Central memory CD8-positive, alpha-beta T cell (primary cell): ENCODE data around the gene SOCS2.

Source experiments
- ATAC-seq: fragments of 150-1000 bp; cut with Tn5 transposase; replicated peaks from 2 replicates; pipeline ENCODE4 v1.10.0; 2022; ENCODE audit warnings: mild to moderate bottlenecking, moderate FRiP score, moderate number of reproducible peaks; ENCODE audit not compliant: poor library complexity, severe bottlenecking; ENCODE audit errors: extremely low read depth
- DNase-seq, 2 donors: peaks; one replicate each; pipeline ENCODE4 v3.0.0; 2021; ENCODE audit warnings: low spot score in 2 of 2
- H3K27ac Mint-ChIP-seq: one replicate; pipeline ENCODE4 v1.8.0; 2022; ENCODE audit warnings: low read depth, mild to moderate bottlenecking, moderate library complexity, mixed read lengths
- H3K27me3 Mint-ChIP-seq: one replicate; pipeline ENCODE4 v1.8.0; 2022; ENCODE audit warnings: mixed read lengths
- H3K36me3 Mint-ChIP-seq: one replicate; pipeline ENCODE4 v1.8.0; 2022; ENCODE audit warnings: mild to moderate bottlenecking, moderate library complexity, mixed read lengths; ENCODE audit not compliant: insufficient read depth
- H3K4me1 Mint-ChIP-seq: one replicate; pipeline ENCODE4 v1.8.0; 2022; ENCODE audit warnings: mixed read lengths
- H3K4me3 Mint-ChIP-seq: one replicate; pipeline ENCODE4 v1.8.0; 2022; ENCODE audit warnings: mild to moderate bottlenecking, moderate library complexity, mixed read lengths
- H3K9me3 Mint-ChIP-seq: one replicate; pipeline ENCODE4 v1.8.0; 2022; ENCODE audit warnings: mixed read lengths

The SOCS2 gene

DNA sequence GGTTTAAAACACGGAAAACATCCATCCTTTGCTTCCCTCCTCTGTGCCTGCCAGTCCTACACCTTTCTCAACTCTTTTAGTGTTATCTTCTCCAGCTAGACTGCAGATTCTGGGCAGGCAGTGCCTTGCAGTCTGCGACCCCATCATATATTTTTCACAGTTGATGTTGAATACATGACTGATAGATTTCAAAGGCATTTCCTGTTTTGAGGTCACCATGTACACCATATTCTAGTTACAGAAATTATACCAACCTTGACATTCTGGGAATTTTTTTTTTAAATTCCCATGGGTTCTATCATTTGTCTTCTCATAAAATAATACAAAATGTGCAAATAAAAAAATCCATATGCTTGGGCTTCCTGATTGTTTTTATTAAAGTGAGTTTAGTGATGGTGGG lies 16.6 kb downstream of the SOCS2 start:
- ATAC-seq (no peak), DNase-seq (no peak)
- Mint-ChIP-seq H3K4me1 (peaks cover 15% of the 10 kb centered on the region), H3K27me3 (peaks cover 49% of the 10 kb centered on the region), H3K9me3 (no peaks in the 10 kb centered on the region), H3K4me3 (no peak overlapping the region), H3K36me3 (peaks cover 1% of the 10 kb centered on the region), H3K27ac (no peak overlapping the region)

DNA sequence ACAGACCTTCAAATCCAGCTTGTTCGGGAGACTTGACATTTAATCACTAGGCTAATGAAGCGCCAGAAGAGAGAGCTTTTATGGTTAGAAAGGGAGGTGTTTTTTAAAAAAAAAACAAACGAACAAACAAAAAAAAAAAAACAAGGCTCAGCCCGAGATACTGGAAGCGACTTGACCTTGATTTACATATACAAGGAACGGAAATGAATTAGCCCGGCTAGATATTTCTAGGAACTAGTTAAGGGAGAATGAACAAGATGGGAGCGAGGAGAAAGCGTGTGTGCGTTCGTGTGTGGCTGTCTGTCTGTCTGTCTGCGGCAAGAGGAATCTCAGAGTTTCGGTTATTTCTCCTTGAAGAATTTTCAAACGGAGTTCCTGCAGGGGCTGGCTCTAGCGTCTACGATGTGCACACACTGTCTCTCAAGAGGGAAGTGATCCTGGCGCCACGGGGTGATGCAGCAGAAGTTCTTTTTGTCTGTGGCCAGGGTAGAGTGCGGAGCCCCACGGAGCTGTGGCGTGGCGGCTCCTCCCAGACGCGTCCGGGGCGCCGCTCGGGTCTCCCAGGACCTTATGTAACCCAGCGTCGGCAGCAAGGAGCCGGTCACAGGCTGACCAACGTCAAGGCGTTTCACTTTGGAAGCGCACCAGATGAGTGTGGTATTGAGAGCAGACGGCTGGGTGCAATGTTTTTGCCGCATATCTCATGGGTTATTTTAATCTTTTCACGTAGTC lies 18.8 kb downstream of the SOCS2 start:
- peaks cover 15% of the 10 kb centered on the region for H3K4me1 Mint-ChIP-seq
- H3K4me3 Mint-ChIP-seq = peak overlapping the region; percentile 79
- no peaks in the 10 kb centered on the region for H3K9me3 Mint-ChIP-seq
- peak overlapping the region; percentile 6 for H3K27ac Mint-ChIP-seq
- peaks cover 1% of the 10 kb centered on the region for H3K36me3 Mint-ChIP-seq
- DNase-seq (peak in 1 of 2 donors; percentile 25), ATAC-seq (peak; percentile 85)
- H3K27me3 Mint-ChIP-seq = peaks cover 65% of the 10 kb centered on the region

DNA sequence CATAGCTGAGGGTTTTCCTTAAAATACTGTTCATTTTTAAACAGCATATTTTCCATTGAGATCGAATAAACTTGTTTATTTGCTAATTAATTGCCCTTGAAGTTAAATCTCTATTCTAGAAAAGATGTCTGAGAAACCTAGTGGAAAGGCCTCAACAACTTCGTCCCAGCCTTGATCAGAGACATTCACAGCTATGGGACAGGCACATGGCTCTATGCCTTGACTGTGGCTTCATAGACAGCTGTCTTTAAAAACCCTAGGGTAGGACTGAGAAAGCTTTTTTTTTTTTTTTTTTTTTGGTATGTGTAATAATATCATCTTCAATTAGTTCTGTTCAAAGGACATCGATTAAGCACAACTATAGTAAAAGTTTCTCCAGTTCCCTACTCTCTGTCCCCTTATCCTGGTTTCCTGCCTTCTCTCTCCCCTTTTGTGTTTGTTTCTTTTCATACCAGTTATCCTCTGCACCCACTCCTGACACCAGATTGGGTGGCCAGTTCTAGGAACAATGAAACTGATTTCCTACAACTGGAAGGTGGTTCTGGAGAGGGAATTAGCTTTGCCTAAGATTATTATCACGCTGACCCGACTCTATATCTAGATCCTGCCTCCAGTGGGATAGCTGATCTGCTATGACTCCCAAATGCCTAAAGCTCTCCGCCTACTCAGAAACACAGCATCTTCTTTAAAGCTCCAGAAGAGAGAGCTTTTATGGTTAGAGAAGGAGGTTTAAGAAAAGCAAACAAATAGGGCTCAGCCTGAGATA lies 20.3 kb downstream of the SOCS2 start:
- no peak overlapping the region for H3K27ac Mint-ChIP-seq
- peaks cover 68% of the 10 kb centered on the region for H3K27me3 Mint-ChIP-seq
- H3K4me1 Mint-ChIP-seq = peaks cover 15% of the 10 kb centered on the region
- DNase-seq (no peak), ATAC-seq (no peak)
- H3K9me3 Mint-ChIP-seq = no peaks in the 10 kb centered on the region
- no peak overlapping the region for H3K4me3 Mint-ChIP-seq
- H3K36me3 Mint-ChIP-seq = peaks cover 1% of the 10 kb centered on the region

DNA sequence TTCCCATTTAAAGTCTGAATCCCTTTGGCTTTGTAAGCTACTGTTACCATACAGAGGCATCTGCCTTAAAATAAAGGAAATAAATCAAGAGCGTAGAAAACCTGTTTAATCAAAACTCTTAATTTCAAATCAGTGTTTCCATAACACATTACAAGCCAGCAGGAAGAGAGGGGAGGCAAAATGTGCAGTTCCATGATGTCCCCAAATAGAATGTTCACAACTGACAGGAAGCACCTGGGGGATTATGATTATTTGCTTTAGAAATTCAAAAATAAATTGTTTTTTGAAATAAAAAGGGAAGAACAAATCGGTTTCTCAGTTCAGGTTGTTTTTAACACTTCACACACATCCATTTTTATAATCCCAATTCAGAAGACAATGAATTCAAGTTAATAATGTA lies 21.4 kb downstream of the SOCS2 start:
- Mint-ChIP-seq H3K27me3 (peaks cover 74% of the 10 kb centered on the region), H3K9me3 (no peaks in the 10 kb centered on the region), H3K4me3 (no peak overlapping the region), H3K4me1 (peaks cover 15% of the 10 kb centered on the region), H3K36me3 (peaks cover 1% of the 10 kb centered on the region), H3K27ac (no peak overlapping the region)
- DNase-seq (no peak), ATAC-seq (no peak)

DNA sequence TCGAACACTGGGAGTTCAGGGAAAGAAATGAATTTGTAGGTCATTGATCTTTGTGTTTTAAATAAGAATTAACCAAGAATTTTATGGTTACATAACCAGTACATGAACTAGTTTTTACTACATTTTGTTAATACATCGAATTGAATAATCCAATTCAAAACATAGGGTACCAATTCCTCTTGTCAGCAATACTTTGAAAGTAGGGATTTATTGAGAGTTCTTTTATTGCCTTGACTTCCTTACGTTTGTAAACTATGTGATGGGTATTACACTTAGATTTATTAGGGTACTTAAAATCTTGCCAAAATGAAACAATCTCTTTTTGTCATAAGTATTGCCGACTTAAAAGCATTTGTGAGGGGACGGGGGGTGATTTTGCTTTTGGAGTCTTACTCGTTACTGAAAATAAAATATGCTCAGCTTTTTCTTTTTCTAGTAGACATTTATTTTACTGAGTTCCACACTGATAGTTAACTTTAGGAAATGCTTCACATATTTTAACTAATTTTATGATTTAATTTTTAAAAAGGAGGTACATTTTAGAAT lies 22.4 kb downstream of the SOCS2 start:
- DNase-seq (no peak), ATAC-seq (no peak)
- Mint-ChIP-seq H3K4me3 (no peak overlapping the region), H3K27me3 (peaks cover 74% of the 10 kb centered on the region), H3K27ac (no peak overlapping the region), H3K36me3 (peaks cover 1% of the 10 kb centered on the region), H3K4me1 (peaks cover 15% of the 10 kb centered on the region), H3K9me3 (no peaks in the 10 kb centered on the region)

DNA sequence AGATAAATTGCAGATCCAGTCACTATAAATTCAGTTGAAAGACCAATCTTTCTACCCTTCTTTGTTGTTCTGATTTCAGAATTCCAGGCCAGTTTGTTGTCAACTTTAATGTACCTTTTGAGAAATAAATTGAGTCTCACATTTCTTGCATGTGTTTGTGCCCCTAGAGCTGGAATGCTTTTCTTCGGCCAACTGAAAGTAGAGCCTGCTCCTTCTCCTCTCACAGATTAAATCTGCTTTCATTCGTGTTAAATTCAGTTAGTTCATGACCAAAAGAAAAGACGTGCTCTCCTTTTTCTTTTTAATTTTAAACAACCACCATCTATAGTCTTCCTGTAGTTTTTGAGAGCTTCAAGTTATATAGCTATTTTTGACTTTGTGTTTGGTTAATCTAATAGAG lies 22.9 kb downstream of the SOCS2 start:
- H3K27me3 Mint-ChIP-seq = peaks cover 74% of the 10 kb centered on the region
- H3K27ac Mint-ChIP-seq = no peak overlapping the region
- no peaks in the 10 kb centered on the region for H3K9me3 Mint-ChIP-seq
- no peak for ATAC-seq
- H3K4me1 Mint-ChIP-seq = peaks cover 15% of the 10 kb centered on the region
- DNase-seq = no peak
- no peak overlapping the region for H3K4me3 Mint-ChIP-seq
- peaks cover 1% of the 10 kb centered on the region for H3K36me3 Mint-ChIP-seq

DNA sequence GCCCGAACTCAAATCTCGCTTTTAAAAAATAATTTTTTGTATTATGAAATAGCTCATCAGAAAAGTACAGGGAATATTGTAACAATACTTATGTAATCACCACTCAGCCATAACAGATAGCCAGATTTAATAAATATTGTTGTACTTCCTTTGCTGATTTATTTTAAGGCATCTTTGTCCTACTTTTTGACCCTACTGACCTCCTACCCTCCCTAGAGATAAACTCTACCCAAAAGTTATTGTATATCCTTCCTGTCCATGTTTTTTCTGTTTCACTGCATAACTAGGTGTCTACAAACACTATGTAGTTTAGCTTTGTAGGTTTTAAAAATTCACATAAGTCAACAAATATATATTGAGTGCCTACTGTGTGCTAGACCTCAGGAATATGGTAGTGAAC lies 25.1 kb downstream of the SOCS2 start:
- DNase-seq = no peak
- Mint-ChIP-seq H3K36me3 (no peaks in the 10 kb centered on the region), H3K4me3 (no peak overlapping the region), H3K27ac (no peak overlapping the region), H3K9me3 (no peaks in the 10 kb centered on the region), H3K4me1 (no peaks in the 10 kb centered on the region), H3K27me3 (peaks cover 54% of the 10 kb centered on the region)
- no peak for ATAC-seq

DNA sequence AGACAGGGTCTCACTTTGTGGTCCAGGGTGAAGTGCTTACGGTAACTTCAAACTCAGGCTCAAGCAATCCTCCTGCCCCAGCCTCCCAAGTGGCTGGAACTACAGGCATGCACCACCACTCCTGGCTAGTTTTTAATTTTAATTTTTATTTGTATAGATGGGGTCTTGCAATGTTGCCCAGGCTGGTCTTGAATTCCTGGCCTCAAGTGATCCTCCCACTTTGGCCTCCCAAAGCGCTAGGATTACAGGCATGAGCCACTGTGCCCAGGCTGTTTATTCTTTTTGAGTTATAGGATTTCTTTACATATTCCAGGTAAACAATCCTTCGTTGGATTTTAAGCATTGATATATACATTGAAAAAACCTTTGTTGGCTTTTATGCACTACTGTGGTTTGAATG lies 26.7 kb downstream of the SOCS2 start:
- Mint-ChIP-seq H3K27ac (no peak overlapping the region), H3K27me3 (peaks cover 48% of the 10 kb centered on the region), H3K9me3 (no peaks in the 10 kb centered on the region), H3K4me1 (no peaks in the 10 kb centered on the region), H3K36me3 (no peaks in the 10 kb centered on the region), H3K4me3 (no peak overlapping the region)
- no peak for ATAC-seq
- no peak for DNase-seq

DNA sequence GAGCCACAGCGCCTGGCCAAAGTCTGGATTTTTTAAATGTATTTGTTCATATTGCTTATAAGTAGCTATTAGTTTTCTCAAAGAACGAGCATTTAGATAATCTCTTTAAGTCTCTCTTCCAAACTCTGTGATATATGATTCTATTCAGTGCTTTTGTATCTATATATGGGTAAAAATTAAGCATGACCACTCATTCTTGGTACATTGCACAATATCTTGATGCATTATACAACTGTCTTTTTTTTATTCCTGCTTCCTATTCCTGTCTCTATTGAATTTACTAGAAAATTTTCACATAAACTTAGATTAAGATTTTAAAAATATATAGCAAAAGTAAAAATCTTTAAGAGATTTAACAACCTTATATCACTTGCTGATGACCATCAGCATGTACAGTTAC lies 29.1 kb downstream of the SOCS2 start:
- Mint-ChIP-seq H3K27me3 (peaks cover 36% of the 10 kb centered on the region), H3K4me3 (no peak overlapping the region), H3K9me3 (no peaks in the 10 kb centered on the region), H3K36me3 (no peaks in the 10 kb centered on the region), H3K27ac (no peak overlapping the region), H3K4me1 (no peaks in the 10 kb centered on the region)
- ATAC-seq (no peak), DNase-seq (no peak)

DNA sequence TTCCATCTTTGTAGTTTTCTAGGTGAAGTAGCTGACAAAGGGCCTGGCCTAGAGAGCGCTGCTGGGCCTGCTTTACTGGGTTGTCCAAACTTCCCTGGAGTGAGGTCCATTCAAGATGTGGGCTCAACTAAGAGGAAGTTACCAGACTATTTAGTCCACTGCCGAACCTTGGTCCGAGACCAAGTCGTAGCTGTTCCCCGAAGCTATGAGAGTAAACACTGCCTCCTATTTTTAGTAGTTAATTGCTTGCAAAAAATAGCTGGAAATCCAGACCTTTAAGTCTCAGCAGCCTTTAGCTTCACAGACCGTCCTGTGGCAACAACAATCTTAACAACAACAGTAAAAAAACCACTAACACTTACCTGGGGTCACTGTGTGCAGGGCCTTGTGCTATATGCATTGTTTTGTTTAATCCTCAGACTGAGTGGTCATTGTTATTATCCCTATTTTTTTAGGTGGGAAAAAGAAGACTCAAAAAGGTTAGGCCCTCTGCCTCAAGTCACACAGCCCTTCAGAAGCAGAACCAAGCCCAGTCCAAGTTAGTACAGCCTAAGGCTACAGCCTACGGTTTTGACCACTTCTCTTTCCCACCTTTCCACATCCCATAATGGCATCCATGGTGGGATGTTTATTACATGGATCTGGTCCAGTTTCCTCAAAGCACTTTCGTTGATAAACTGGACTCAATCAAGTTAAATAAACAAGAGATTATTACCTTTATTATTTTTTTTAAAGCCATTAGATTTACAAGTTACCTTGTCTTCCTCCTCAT lies 30.6 kb downstream of the SOCS2 start:
- Mint-ChIP-seq H3K27me3 (peaks cover 29% of the 10 kb centered on the region), H3K27ac (no peak overlapping the region), H3K9me3 (no peaks in the 10 kb centered on the region), H3K4me3 (no peak overlapping the region), H3K4me1 (no peaks in the 10 kb centered on the region), H3K36me3 (no peaks in the 10 kb centered on the region)
- no peak for ATAC-seq
- no peak for DNase-seq

DNA sequence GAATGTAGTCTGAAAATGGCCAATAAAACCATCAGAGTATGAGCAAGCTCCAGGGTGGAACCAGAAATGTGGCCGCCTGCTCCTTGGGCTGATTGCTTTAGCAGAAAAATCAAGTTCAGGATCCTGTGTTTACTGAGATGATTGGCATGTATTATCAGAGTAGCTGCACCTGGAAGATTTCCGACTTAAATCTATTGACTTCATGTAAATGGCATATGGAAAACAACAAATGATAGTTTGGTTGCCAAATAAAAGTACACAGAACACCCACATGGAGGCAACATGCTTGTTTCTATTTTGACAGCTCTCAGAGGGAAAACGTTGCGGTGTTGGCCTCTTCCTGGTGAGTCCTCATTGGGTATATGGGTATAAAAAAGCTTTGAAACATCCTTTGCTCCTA lies 31.3 kb downstream of the SOCS2 start:
- DNase-seq (no peak), ATAC-seq (no peak)
- H3K9me3 Mint-ChIP-seq = no peaks in the 10 kb centered on the region

DNA sequence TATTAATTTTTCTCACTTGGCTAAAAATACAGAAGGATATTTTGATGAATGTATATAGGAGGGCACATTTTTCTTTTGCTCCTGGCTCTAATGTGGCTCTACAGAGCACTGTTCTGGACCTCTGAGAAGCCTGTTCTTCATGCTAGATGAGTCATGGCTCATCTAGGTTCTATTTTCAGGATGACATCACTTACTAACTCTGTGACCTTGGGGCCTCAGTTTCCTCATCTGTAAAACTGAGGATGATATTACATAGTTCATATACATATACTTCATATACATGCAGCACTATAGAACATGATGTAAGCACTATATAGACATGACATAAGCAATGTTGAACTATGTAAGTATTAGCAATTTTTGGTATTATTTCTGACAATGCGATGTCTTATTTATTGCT lies 35.8 kb downstream of the SOCS2 start:
- peaks cover 31% of the 10 kb centered on the region for H3K27me3 Mint-ChIP-seq
- H3K4me1 Mint-ChIP-seq = no peaks in the 10 kb centered on the region
- no peaks in the 10 kb centered on the region for H3K36me3 Mint-ChIP-seq
- ATAC-seq (no peak), DNase-seq (no peak)
- no peak overlapping the region for H3K27ac Mint-ChIP-seq
- H3K9me3 Mint-ChIP-seq = no peaks in the 10 kb centered on the region
- H3K4me3 Mint-ChIP-seq = no peak overlapping the region

More for the DNA sequence above, 31.3 kb downstream of the SOCS2 start:
- H3K27me3 Mint-ChIP-seq = peaks cover 26% of the 10 kb centered on the region
- no peaks in the 10 kb centered on the region for H3K36me3 Mint-ChIP-seq
- no peaks in the 10 kb centered on the region for H3K4me1 Mint-ChIP-seq
- no peak overlapping the region for H3K4me3 Mint-ChIP-seq
- H3K27ac Mint-ChIP-seq = no peak overlapping the region
